Calu3 (cell line): Measurements from ENCODE around the gene MTARC1. TPM values are rescaled to one million over a fixed set of nuclear protein-coding genes. Genes with fewer than 3 reads are reported as not detected.

ENCODE experiments used
- BruUV-seq: library from RNA; stranded (reverse); fragments of 400-500 nt; replicated peaks from 2 replicates; lab custom pipeline; 2021; lab: Mats Ljungman, UMichigan
- CTCF ChIA-PET: fragments of 300-600 bp; sonication (Branson Sonifier 250); formaldehyde crosslinking; loops from one replicate; lab custom pipeline; 2022; ENCODE audit warnings: antibody characterized with exemption; lab: Charles Lee
- DNase-seq: peaks from one replicate; pipeline ENCODE4 v3.0.0; 2022
- H3K27ac Mint-ChIP-seq: one replicate; pipeline ENCODE4 v1.8.0; 2022; ENCODE audit warnings: mixed read lengths; ENCODE audit not compliant: unreplicated experiment
- H3K27me3 Mint-ChIP-seq: one replicate; pipeline ENCODE4 v1.8.0; 2022; ENCODE audit warnings: mixed read lengths; ENCODE audit not compliant: unreplicated experiment
- H3K36me3 Mint-ChIP-seq: one replicate; pipeline ENCODE4 v1.8.0; 2022; ENCODE audit warnings: mild to moderate bottlenecking, moderate library complexity, mixed read lengths; ENCODE audit not compliant: insufficient read depth, unreplicated experiment
- H3K4me1 Mint-ChIP-seq: one replicate; pipeline ENCODE4 v1.8.0; 2022; ENCODE audit warnings: mild to moderate bottlenecking, low read depth, mixed read lengths; ENCODE audit not compliant: unreplicated experiment
- H3K4me3 Mint-ChIP-seq: one replicate; pipeline ENCODE4 v1.8.0; 2022; ENCODE audit warnings: mild to moderate bottlenecking, low read depth, moderate library complexity, mixed read lengths; ENCODE audit not compliant: unreplicated experiment
- H3K9me3 Mint-ChIP-seq: one replicate; pipeline ENCODE4 v1.8.0; 2022; ENCODE audit warnings: low read depth, mixed read lengths; ENCODE audit not compliant: unreplicated experiment
- CTCF ChIP-seq: fragments of 200-600 bp; IDR thresholded peaks from one replicate; pipeline ENCODE4 v1.8.0; 2022; ENCODE audit warnings: antibody characterized with exemption; ENCODE audit not compliant: unreplicated experiment
- intact Hi-C: fragments of 100-400 bp; cut with micrococcal nuclease; formaldehyde crosslinking; loops from one replicate; pipeline ENCODE4 v1.10.0; 2022; ENCODE audit not compliant: unreplicated experiment
- total RNA-seq: library from RNA; stranded (reverse); gene quantifications from 2 replicates; pipeline ENCODE4 v1.2.3, GENCODE V29; 2022

The MTARC1 gene
- total RNA-seq, 1 experiment from 2014 or later = 21.3 TPM

GRCh38 chr1:220755309-220755708 lies 31.4 kb upstream of the MTARC1 start:
- no peak overlapping the region for H3K27ac Mint-ChIP-seq
- H3K27me3 Mint-ChIP-seq = no peaks in the 10 kb centered on the region
- no peak for DNase-seq
- BruUV-seq = no TSS peak
- CTCF ChIA-PET = no interaction called here
- intact Hi-C loops = no loop called here
- TF ChIP-seq CTCF = no peak
- H3K4me3 Mint-ChIP-seq = no peak overlapping the region
- no peaks in the 10 kb centered on the region for H3K9me3 Mint-ChIP-seq
- peaks cover 9% of the 10 kb centered on the region for H3K4me1 Mint-ChIP-seq
- H3K36me3 Mint-ChIP-seq = no peaks in the 10 kb centered on the region

GRCh38 chr1:220757441-220757840 lies 29.3 kb upstream of the MTARC1 start:
- CTCF ChIA-PET = no interaction called here
- DNase-seq = no peak
- TF ChIP-seq CTCF = no peak
- intact Hi-C loops = no loop called here
- Mint-ChIP-seq H3K36me3 (no peaks in the 10 kb centered on the region), H3K27me3 (no peaks in the 10 kb centered on the region), H3K27ac (no peak overlapping the region), H3K9me3 (no peaks in the 10 kb centered on the region), H3K4me1 (peaks cover 8% of the 10 kb centered on the region), H3K4me3 (no peak overlapping the region)
- BruUV-seq = no TSS peak

DNA sequence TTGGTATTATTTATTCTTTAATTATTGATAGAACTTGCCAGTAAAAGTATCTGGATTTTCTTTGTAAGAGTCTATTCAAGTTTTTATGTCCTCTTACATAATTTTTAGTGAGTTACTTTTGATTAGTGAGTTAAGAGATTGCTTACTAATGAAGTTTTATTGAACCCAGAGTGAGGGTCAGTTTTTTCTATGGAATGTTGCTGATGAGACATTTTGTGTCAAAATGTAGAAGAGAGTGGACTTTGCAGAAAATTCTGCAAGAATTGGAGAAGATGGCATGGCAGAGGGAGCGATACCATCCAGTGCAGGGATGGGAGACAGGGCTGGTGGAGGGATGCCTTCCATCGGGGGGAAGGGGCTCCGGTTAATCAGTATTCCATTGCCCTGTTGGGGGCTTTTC lies 27.6 kb upstream of the MTARC1 start:
- intact Hi-C loops = no loop called here
- no TSS peak for BruUV-seq
- TF ChIP-seq CTCF = no peak

GRCh38 chr1:220761688-220762427 lies 24.9 kb upstream of the MTARC1 start:
- no peak overlapping the region for H3K4me3 Mint-ChIP-seq
- no peak for TF ChIP-seq CTCF
- CTCF ChIA-PET = no interaction called here
- intact Hi-C loops = no loop called here
- H3K9me3 Mint-ChIP-seq = no peaks in the 10 kb centered on the region
- no peak overlapping the region for H3K27ac Mint-ChIP-seq
- H3K27me3 Mint-ChIP-seq = no peaks in the 10 kb centered on the region
- H3K36me3 Mint-ChIP-seq = no peaks in the 10 kb centered on the region
- BruUV-seq = no TSS peak
- peaks cover 8% of the 10 kb centered on the region for H3K4me1 Mint-ChIP-seq
- no peak for DNase-seq

More for the DNA sequence above, 27.6 kb upstream of the MTARC1 start:
- peaks cover 8% of the 10 kb centered on the region for H3K4me1 Mint-ChIP-seq
- no peak for DNase-seq
- no peak overlapping the region for H3K27ac Mint-ChIP-seq
- no peak overlapping the region for H3K4me3 Mint-ChIP-seq
- H3K27me3 Mint-ChIP-seq = no peaks in the 10 kb centered on the region
- no peaks in the 10 kb centered on the region for H3K36me3 Mint-ChIP-seq
- CTCF ChIA-PET = no interaction called here
- no peaks in the 10 kb centered on the region for H3K9me3 Mint-ChIP-seq
